Measurements from ENCODE around the gene TK1. TPM values are rescaled to one million over a fixed set of nuclear protein-coding genes. Genes with fewer than 3 reads are reported as not detected.

Gene TK1
- total RNA-seq, 1 donor from 2014 or later, result 8.9 TPM

GRCh38 chr17:78135858-78136500 lies 50.9 kb downstream of the TK1 start:
- no peak for DNase-seq (ENCODE audit: low spot score)

- no peak for DNase-seq (ENCODE audit: low spot score)
These were observed 51.9 kb downstream of the TK1 start for GRCh38 chr17:78134899-78135385.

GRCh38 chr17:78133971-78134898 lies 52.6 kb downstream of the TK1 start:
- no peak for DNase-seq (ENCODE audit: low spot score)

GRCh38 chr17:78133179-78133951 lies 53.5 kb downstream of the TK1 start:
- DNase-seq (ENCODE audit: low spot score), result no peak

GRCh38 chr17:78132767-78133178 lies 54.1 kb downstream of the TK1 start:
- DNase-seq (ENCODE audit: low spot score), result no peak

GRCh38 chr17:78132084-78132676 lies 54.7 kb downstream of the TK1 start:
- DNase-seq (ENCODE audit: low spot score), result no peak

- no peak for DNase-seq (ENCODE audit: low spot score)
These were observed 55.4 kb downstream of the TK1 start for GRCh38 chr17:78131172-78132083.

- DNase-seq (ENCODE audit: low spot score), result no peak
These were observed 56.3 kb downstream of the TK1 start, which contains the start of gene TMC8 for GRCh38 chr17:78130437-78131101. TSS of gene TMC8 (plus strand) at chr17:78130771. CDS start at chr17:78131589, 818 bp downstream.

GRCh38 chr17:78130090-78130436 lies 56.8 kb downstream of the TK1 start:
- no peak for DNase-seq (ENCODE audit: low spot score)

GRCh38 chr17:78129351-78130089 lies 57.3 kb downstream of the TK1 start:
- no peak for DNase-seq (ENCODE audit: low spot score)

GRCh38 chr17:78128551-78129350 lies 58.1 kb downstream of the TK1 start, which contains the start of gene TMC6:
TSS of gene TMC6 (minus strand) at chr17:78128755. CDS start at chr17:78126832, 1,923 bp downstream.
- DNase-seq (ENCODE audit: low spot score), result peak; percentile 42

GRCh38 chr17:78127888-78128550 lies 58.8 kb downstream of the TK1 start:
- peak; percentile 41 for DNase-seq (ENCODE audit: low spot score)

GRCh38 chr17:78127239-78127887 lies 59.5 kb downstream of the TK1 start:
- no peak for DNase-seq (ENCODE audit: low spot score)

GRCh38 chr17:78126895-78127238 lies 60.0 kb downstream of the TK1 start:
- DNase-seq (ENCODE audit: low spot score), result no peak

- no peak for DNase-seq (ENCODE audit: low spot score)
These were observed 60.6 kb downstream of the TK1 start for GRCh38 chr17:78125976-78126894.

Measured in umbilical cord (tissue), 2 donors.